ENCODE data around the gene PPP3CA. TPM values are rescaled to one million over a fixed set of nuclear protein-coding genes. Genes with fewer than 3 reads are reported as not detected.

The PPP3CA gene
- total RNA-seq, 1 experiment from 2014 or later, result 133 TPM

- TF ChIP-seq EZH2 (IDR thresholded peaks at IDR 0.05), result no peak
These were observed 367.6 kb downstream of the PPP3CA start (continued) for GRCh38 chr4:100979736-100980135.

DNA sequence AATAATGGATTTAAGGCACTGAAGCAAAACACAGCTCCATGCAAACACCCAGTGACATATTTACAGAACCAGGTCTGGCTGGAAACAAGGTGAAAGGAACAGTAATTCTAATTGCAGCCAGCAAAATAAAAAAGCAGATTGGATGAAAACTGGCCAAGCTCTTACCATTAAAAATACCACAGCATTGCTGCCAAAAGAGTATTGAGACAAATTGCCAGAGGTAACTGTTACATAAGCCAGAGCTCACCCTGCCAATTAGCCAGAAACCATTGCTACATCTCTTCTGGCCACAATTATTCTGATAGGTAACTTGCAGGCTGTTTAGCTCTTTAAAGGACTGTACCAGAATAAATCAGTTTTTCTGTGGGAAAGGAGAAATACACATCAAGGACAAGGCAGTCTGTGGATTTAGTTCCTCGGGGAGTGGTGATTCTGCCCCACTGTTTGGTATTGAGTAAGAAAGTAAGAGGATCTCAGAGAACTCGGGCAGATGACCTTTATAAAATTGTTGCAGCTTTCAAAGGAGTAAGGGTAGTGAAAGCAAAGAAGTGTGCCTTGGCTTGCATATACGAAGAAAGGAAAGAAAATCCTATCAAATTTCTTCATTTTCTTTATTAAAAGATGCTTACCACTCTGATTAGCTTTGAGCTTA, 369.5 kb downstream of the PPP3CA start:
- peak overlapping the region; percentile 95 for H2AFZ ChIP-seq (ENCODE audit: low read depth, low read length, poor library complexity, severe bottlenecking)
- no peaks in the 10 kb centered on the region for H3K79me2 ChIP-seq (ENCODE audit: insufficient read depth, low read length)
- ATAC-seq, result no peak
- H3K27me3 ChIP-seq (ENCODE audit: insufficient read depth, low read length), result no peaks in the 10 kb centered on the region
- no peak for DNase-seq (ENCODE audit: low read depth, low spot score)
- intact Hi-C loops (cut with micrococcal nuclease), result no loop called here
- BruUV-seq (replicated peaks), result no TSS peak
- H3K27ac ChIP-seq (ENCODE audit: low read depth, low read length), result no peak overlapping the region
- H3K9me3 ChIP-seq (ENCODE audit: control insufficient read depth in 1 of 2, insufficient read depth in 1 of 2, low read depth in 1 of 2, low read length in 2 of 2), result no peaks in the 10 kb centered on the region
- H3K4me1 ChIP-seq (ENCODE audit: control insufficient read depth in 1 of 2, insufficient read depth in 2 of 2, low read length in 2 of 2), result no peaks in the 10 kb centered on the region
- no peak for TF ChIP-seq CBX3 (IDR thresholded peaks at IDR 0.05; ENCODE audit: low read depth)
- TF ChIP-seq, protein P1, sequence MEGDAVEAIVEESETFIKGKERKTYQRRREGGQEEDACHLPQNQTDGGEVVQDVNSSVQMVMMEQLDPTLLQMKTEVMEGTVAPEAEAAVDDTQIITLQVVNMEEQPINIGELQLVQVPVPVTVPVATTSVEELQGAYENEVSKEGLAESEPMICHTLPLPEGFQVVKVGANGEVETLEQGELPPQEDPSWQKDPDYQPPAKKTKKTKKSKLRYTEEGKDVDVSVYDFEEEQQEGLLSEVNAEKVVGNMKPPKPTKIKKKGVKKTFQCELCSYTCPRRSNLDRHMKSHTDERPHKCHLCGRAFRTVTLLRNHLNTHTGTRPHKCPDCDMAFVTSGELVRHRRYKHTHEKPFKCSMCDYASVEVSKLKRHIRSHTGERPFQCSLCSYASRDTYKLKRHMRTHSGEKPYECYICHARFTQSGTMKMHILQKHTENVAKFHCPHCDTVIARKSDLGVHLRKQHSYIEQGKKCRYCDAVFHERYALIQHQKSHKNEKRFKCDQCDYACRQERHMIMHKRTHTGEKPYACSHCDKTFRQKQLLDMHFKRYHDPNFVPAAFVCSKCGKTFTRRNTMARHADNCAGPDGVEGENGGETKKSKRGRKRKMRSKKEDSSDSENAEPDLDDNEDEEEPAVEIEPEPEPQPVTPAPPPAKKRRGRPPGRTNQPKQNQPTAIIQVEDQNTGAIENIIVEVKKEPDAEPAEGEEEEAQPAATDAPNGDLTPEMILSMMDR (IDR thresholded peaks at IDR 0.05 in 2 of 3, conservative IDR thresholded peaks at IDR 0.05 in 1 of 3; ENCODE audit: borderline replicate concordance in 1 of 3, insufficient read depth in 1 of 3, low read depth in 2 of 3, low read length in 2 of 3), result no peak
- TF ChIP-seq TCF7L2 (IDR thresholded peaks at IDR 0.05; ENCODE audit: borderline replicate concordance, extremely low read depth, insufficient read depth, insufficient read length), result no peak
- TF ChIP-seq, protein P2, sequence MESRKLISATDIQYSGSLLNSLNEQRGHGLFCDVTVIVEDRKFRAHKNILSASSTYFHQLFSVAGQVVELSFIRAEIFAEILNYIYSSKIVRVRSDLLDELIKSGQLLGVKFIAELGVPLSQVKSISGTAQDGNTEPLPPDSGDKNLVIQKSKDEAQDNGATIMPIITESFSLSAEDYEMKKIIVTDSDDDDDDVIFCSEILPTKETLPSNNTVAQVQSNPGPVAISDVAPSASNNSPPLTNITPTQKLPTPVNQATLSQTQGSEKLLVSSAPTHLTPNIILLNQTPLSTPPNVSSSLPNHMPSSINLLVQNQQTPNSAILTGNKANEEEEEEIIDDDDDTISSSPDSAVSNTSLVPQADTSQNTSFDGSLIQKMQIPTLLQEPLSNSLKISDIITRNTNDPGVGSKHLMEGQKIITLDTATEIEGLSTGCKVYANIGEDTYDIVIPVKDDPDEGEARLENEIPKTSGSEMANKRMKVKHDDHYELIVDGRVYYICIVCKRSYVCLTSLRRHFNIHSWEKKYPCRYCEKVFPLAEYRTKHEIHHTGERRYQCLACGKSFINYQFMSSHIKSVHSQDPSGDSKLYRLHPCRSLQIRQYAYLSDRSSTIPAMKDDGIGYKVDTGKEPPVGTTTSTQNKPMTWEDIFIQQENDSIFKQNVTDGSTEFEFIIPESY (IDR thresholded peaks at IDR 0.05; ENCODE audit: extremely low read depth, insufficient replicate concordance, low read length), result no peak
- TF ChIP-seq REST (IDR thresholded peaks at IDR 0.05; ENCODE audit: low read depth), result no peak
- no peak for TF ChIP-seq CEBPB (IDR thresholded peaks at IDR 0.05; ENCODE audit: low read depth)
- TF ChIP-seq ATF3 (IDR thresholded peaks at IDR 0.05), result no peak
- no peak for TF ChIP-seq FOSL1 (IDR thresholded peaks at IDR 0.05; ENCODE audit: low read depth)
- TF ChIP-seq EZH2phosphoT487 (IDR thresholded peaks at IDR 0.05; ENCODE audit: borderline replicate concordance), result no peak
- TF ChIP-seq POLR2AphosphoS5 (IDR thresholded peaks at IDR 0.05; ENCODE audit: low read depth, low read length), result no peak
- no peak for TF ChIP-seq EGR1 (IDR thresholded peaks at IDR 0.05; ENCODE audit: low read depth)
- TF ChIP-seq ZNF274 (IDR thresholded peaks at IDR 0.05; ENCODE audit: low read depth, low read length), result no peak
- no peak for TF ChIP-seq RAD21 (IDR thresholded peaks at IDR 0.05; ENCODE audit: low read depth)
- TF ChIP-seq ELF1 (IDR thresholded peaks at IDR 0.05; ENCODE audit: borderline replicate concordance, low read depth), result no peak
- TF ChIP-seq YY1 (IDR thresholded peaks at IDR 0.05; ENCODE audit: extremely low read depth, insufficient replicate concordance, low read depth, low read length), result no peak
- no peaks in the 10 kb centered on the region for H4K20me1 ChIP-seq (ENCODE audit: insufficient read depth)
- H3K4me2 ChIP-seq (ENCODE audit: low read length), result no peak overlapping the region
- ChIA-PET CTCF (no interaction called here), POLR2A (no interaction called here), RAD21 (ENCODE audit: low non-redundant PET in 1 of 2, low total read pairs in 2 of 2, uncharacterized antibody in 2 of 2, unreplicated experiment in 2 of 2) (no interaction called here)
- no peak overlapping the region for H3K4me3 ChIP-seq (replicated peaks in 1 of 2; ENCODE audit: low read depth in 1 of 2, low read length in 2 of 2)
- no peaks in the 10 kb centered on the region for H3K9me2 ChIP-seq (ENCODE audit: insufficient read depth)
- H3K9ac ChIP-seq (ENCODE audit: low read length), result no peak overlapping the region
- H3K36me3 ChIP-seq (ENCODE audit: control insufficient read depth in 1 of 2, insufficient read depth in 2 of 2, low read length in 2 of 2), result no peaks in the 10 kb centered on the region

Data from HCT116 (cell line).